CD4-positive, alpha-beta T cell treated with Interleukin-21 for 1 hour (primary cell): ENCODE results near the gene ARHGAP28.

Source experiments
- DNase-seq: peaks from one replicate; pipeline ENCODE4 v3.0.0-alpha.2; 2020

ARHGAP28 gene

GRCh38 chr18:6729247-6730091 lies at the start of gene ARHGAP28:
Gene ARHGAP28, plus strand, starts transcription at chr18:6729716. Its CDS starts 106 bp downstream, at chr18:6729822.
- DNase-seq, result no peak

- DNase-seq, result no peak
Measured at GRCh38 chr18:6681331-6681875, 48.1 kb upstream of the ARHGAP28 start.

GRCh38 chr18:6682437-6683111 lies 46.9 kb upstream of the ARHGAP28 start:
- DNase-seq, result no peak

GRCh38 chr18:6683112-6683876 lies 46.2 kb upstream of the ARHGAP28 start:
- DNase-seq, result no peak

- DNase-seq, result no peak
Measured at GRCh38 chr18:6687676-6688075, 41.8 kb upstream of the ARHGAP28 start.

GRCh38 chr18:6708890-6709289 lies 20.6 kb upstream of the ARHGAP28 start:
- DNase-seq, result no peak

GRCh38 chr18:6711467-6711866 lies 18.0 kb upstream of the ARHGAP28 start:
- DNase-seq, result no peak

- DNase-seq, result no peak
Measured at GRCh38 chr18:6712401-6712800, 17.1 kb upstream of the ARHGAP28 start.

GRCh38 chr18:6714010-6714409 lies 15.5 kb upstream of the ARHGAP28 start:
- no peak for DNase-seq

GRCh38 chr18:6718267-6718666 lies 11.2 kb upstream of the ARHGAP28 start:
- no peak for DNase-seq

- DNase-seq, result no peak
Measured at GRCh38 chr18:6719098-6719846, 10.2 kb upstream of the ARHGAP28 start.

- DNase-seq, result no peak
Measured at GRCh38 chr18:6719910-6720683, 9.4 kb upstream of the ARHGAP28 start.

- no peak for DNase-seq
Measured at GRCh38 chr18:6721755-6722154, 7.8 kb upstream of the ARHGAP28 start.

- no peak for DNase-seq
Measured at GRCh38 chr18:6722690-6723089, 6.8 kb upstream of the ARHGAP28 start.

GRCh38 chr18:6724331-6724730 lies 5.2 kb upstream of the ARHGAP28 start:
- no peak for DNase-seq

GRCh38 chr18:6728331-6728730 lies 1.2 kb upstream of the ARHGAP28 start:
- no peak for DNase-seq

- DNase-seq, result no peak
Measured at GRCh38 chr18:6728809-6729246, 688 bp upstream of the ARHGAP28 start.

GRCh38 chr18:6730416-6731221 lies 1.1 kb downstream of the ARHGAP28 start:
- DNase-seq, result no peak

GRCh38 chr18:6731222-6731596 lies 1.7 kb downstream of the ARHGAP28 start:
- DNase-seq, result no peak

- DNase-seq, result no peak
Measured at GRCh38 chr18:6732952-6733351, 3.4 kb downstream of the ARHGAP28 start.

GRCh38 chr18:6733758-6734157 lies 4.2 kb downstream of the ARHGAP28 start:
- no peak for DNase-seq
